Choroid plexus epithelial cell (primary cell): ENCODE results near the gene SPATA3.
"Not testable (repeated sequence)": the region's sequence is repeated elsewhere in the genome, so short reads cannot be mapped to it uniquely, and the experiment has no call there.

Experiments used
- DNase-seq: peaks from one replicate; pipeline ENCODE4 v3.0.0-alpha.2; 2010; ENCODE audit warnings: low read depth
- H3K4me3 ChIP-seq: 2 replicates; pipeline ENCODE4 v1.5.1; 2011; ENCODE audit warnings: low read depth, mild to moderate bottlenecking, control low read depth, low read length, moderate library complexity
- TF ChIP-seq, protein P1 (sequence below): conservative IDR thresholded peaks from 2 replicates; pipeline ENCODE4 v1.5.1; 2011; ENCODE audit warnings: low read depth, mild to moderate bottlenecking, control low read depth, inconsistent platforms, low read length, moderate library complexity

Gene SPATA3

DNA sequence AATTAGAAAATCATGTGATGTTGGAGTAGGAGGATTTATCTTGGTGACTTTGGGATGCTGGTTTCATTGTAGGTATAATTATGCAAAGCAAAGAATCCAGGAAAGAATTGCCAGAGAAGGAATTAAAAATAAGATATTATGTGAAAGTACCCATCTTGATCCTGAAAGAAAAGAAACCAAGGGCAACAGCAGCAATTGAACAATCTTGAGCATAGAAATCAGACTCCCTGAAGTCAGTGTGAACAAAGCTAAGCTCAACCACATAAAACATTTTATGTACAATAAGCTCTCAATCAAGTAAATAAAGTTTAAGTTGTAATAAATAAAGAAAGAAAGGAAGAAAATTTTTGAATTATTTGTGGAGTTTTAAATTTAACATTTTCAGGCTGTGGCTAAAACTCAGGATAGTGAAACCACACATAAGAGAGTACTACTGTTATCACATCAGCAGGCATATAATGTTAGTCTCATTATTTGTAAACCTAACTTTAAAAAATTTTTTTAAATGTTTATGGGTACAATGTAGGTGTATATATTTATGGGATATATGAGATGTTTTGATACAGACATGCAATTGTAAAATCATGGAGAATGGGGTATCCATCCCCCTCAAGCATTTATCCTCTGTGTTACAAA lies 38.0 kb upstream of the SPATA3 start:
- H3K4me3 ChIP-seq: peak overlapping the region; percentile 40
- no peak for DNase-seq
- TF ChIP-seq, protein P1, sequence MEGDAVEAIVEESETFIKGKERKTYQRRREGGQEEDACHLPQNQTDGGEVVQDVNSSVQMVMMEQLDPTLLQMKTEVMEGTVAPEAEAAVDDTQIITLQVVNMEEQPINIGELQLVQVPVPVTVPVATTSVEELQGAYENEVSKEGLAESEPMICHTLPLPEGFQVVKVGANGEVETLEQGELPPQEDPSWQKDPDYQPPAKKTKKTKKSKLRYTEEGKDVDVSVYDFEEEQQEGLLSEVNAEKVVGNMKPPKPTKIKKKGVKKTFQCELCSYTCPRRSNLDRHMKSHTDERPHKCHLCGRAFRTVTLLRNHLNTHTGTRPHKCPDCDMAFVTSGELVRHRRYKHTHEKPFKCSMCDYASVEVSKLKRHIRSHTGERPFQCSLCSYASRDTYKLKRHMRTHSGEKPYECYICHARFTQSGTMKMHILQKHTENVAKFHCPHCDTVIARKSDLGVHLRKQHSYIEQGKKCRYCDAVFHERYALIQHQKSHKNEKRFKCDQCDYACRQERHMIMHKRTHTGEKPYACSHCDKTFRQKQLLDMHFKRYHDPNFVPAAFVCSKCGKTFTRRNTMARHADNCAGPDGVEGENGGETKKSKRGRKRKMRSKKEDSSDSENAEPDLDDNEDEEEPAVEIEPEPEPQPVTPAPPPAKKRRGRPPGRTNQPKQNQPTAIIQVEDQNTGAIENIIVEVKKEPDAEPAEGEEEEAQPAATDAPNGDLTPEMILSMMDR: no peak

DNA sequence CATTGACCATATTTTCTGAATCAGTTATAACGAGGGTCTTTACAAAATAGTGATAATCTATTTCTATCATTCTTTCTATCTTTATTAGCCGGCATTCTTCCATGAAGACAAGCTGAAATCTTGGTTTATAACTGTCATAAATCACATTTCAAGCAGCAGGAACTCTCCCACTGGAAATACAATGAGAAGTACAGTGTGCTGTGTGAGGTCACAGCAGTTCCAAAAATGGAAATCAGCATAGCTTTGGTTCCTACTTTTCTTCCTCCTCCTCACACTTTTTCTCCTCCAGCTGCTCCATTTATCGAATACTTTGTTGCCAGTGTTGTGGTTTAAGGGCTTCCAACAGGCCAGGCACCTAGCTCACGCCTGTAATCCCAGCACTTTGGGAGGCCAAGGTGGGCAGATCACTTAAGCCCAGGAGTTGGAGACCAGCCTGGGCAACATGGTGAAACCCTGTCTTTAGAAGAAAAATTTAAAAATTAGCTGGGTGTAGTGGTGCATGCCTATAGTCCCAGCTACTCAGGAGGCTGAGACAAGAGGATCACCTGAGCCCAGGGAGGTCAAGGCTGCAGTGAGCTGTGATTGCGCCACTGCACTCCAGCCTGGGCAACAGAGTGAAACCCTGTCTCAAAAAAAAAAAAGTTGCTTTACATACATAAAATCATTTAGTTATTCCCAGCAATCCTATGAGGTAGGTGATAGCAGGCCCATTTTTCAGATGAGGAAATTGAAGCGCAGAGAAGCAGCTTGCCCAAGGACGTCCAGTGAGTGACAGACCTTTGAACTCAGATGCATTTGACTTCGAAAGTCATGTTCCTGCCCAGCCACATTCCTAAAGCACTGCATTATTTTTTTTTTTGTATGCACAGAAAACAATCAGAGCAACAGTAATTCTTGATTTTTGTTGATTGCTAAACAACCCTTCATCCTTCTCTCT lies 36.8 kb upstream of the SPATA3 start:
- no peak for DNase-seq
- TF ChIP-seq, protein P1: no peak
- H3K4me3 ChIP-seq: no peak overlapping the region

DNA sequence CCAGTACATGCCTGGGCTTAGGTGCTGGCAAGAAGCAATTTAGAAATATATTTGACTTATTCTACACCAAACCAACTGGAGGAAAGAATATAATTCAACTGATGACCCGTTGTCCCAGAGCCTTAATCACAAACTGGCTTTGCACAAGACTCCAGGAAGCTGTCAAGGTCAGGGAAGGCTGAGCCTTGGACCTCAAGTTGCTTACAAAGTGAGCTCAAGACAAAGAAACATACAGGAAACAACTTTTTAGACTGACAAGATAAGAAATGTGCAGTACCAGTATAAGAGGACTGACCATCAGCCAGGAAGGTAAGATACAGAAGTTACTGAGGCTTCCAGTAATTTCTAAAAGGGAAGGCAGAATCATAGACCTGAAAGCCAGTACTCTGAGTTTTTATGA lies 35.9 kb upstream of the SPATA3 start:
- H3K4me3 ChIP-seq: no peak overlapping the region
- no peak for DNase-seq
- TF ChIP-seq, protein P1: no peak

DNA sequence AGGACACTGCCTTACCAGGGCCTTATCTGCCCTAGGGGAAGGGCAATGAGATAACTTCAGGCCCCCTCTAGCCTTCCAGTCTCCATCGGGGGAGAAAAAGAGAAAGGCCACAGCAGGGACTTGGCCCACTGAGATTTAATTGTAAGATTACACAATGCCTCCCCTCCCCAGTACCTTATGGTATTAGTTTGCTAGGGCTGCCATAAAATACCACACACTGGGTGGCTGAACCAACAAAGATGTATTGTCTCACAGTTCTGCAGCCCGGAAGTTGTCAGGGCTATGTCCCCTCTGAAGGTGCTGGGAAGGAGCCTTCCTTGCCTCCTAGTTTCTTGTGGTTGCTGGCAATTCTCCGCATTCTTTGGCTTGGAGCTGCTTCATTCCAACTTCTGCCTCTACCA lies 34.8 kb upstream of the SPATA3 start:
- TF ChIP-seq, protein P1: no peak
- DNase-seq: peak; percentile 69
- H3K4me3 ChIP-seq: no peak overlapping the region

DNA sequence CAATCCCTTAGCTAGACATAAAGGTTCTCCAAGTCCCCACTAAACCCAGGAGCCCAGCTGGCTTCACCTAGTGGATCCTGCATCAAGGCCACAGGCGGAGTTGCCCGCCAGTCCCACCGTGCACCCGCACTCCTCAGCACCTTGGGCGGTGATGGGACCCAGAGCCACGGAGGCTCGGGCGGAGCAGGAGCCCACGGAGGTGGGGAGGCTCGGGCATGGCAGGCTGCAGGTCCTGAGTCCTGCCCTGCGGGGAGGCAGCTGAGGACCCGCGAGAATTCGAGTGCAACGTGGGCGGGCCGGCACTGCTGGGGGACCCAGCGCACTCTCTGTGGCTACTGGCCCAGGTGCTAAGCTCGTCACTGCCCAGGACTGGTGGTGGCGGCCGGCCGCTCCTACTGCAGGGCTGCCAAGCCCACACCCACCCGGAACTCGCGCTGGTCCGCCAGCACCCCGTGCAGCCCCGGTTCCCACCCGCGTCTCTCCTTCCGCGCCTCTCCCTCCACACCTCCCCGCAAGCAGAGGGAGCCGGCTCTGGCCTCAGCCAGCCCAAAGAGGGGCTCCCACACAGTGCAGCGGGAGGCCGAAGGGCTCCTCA lies 31.7 kb upstream of the SPATA3 start:
- TF ChIP-seq, protein P1: no peak
- DNase-seq: no peak
- no peak overlapping the region for H3K4me3 ChIP-seq

DNA sequence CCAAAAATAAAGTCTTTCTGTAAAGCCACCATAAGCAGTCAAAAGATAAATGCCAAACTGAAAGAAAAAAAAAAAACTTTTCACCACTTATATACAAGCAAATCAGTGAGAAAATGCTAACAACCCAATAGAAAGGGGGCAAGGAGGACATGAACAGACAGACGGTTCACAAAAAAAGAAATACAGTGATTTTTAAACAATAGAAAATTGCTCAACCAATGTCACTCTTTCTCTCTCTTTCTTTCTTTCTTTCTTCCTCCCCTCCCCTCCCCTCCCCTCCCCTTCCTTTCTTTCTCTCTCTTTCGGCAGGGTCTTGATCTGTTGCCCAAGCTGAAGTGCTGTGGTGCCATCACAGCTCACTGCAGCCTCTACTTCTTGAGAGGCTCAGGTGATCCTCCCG lies 28.8 kb upstream of the SPATA3 start:
- TF ChIP-seq, protein P1: no peak
- no peak for DNase-seq
- H3K4me3 ChIP-seq: no peak overlapping the region

DNA sequence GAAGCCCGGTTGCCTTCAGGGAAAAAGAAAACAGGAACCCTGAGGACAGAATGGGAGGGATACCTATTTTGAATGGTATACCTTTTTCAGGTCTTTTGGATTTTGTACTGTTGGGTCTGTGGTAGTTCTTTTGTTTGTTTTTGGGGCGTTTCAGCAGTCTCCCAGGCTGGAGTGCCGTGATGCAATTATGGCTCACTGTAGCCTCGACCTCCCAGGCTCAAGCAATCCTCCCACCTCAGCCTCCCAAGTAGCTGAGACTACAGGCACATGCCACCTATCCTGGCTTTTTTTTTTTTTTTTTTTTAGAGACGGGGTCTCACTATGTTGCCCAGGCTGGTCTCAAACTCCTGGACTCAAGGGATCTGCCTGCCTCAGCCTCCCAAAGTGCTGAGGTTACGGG lies 27.6 kb upstream of the SPATA3 start:
- not testable (repeated sequence) for DNase-seq, H3K4me3 ChIP-seq
